HepG2 (cell line): ENCODE measurements around the gene TSPYL4. TPM values are rescaled to one million over a fixed set of nuclear protein-coding genes. Genes with fewer than 3 reads are reported as not detected.

ENCODE experiments used
- ATAC-seq: fragments of 200-7000 bp; cut with Tn5 transposase; 3 replicates; pipeline ENCODE4 v1.9.1; 2020; ENCODE audit warnings: mild to moderate bottlenecking, moderate library complexity
- BruUV-seq: library from RNA; stranded (reverse); fragments of 400-500 nt; replicated peaks from 2 replicates; lab custom pipeline; 2021; lab: Mats Ljungman, UMichigan
- CTCF ChIA-PET: fragments of 300-600 bp; formaldehyde crosslinking; extraction: SDS; loops from one replicate; lab custom pipeline; 2021; ENCODE audit warnings: low total read pairs, inconsistent platforms, low intra/inter-chr PET ratio; lab: Yijun Ruan, JAX
- POLR2A ChIA-PET: fragments of 350-600 bp; sonication (Branson Sonifier 250); formaldehyde crosslinking; loops from one replicate; lab custom pipeline; 2020; ENCODE audit warnings: antibody characterized with exemption, inconsistent platforms; lab: Yijun Ruan, JAX
- DNase-seq: peaks from one replicate; pipeline ENCODE4 v3.0.0-alpha.2; 2015; ENCODE audit warnings: low spot score
- FAIRE-seq: peaks from 3 replicates; lab custom pipeline; 2011; peaks lifted over from hg19 to GRCh38; lab: Jason Lieb, UNC
- H2AFZ ChIP-seq: one replicate; pipeline ENCODE4 v1.6.1; 2011; ENCODE audit warnings: low read length, inconsistent platforms
- H3K27ac ChIP-seq: fragments of 300-600 bp; 3 replicates; pipeline ENCODE4 v1.8.0; 2011; ENCODE audit warnings: mixed run types, mild to moderate bottlenecking, mixed read lengths, low read length, inconsistent platforms; ENCODE audit not compliant: insufficient read depth; ENCODE audit errors: extremely low read length
- H3K27me3 ChIP-seq, 2 experiments: fragments of 200-600 bp in 1 of 2; 2 replicates in 1 of 2; 3 replicates in 1 of 2; pipeline versions ENCODE4 v1.6.0 to v1.8.0; 2011; ENCODE audit warnings: low read length in 2 of 2, mild to moderate bottlenecking in 2 of 2, moderate library complexity in 2 of 2, inconsistent platforms in 1 of 2; ENCODE audit not compliant: insufficient read depth in 2 of 2, control insufficient read depth in 1 of 2
- H3K36me3 ChIP-seq, 2 experiments: fragments of 200-600 bp in 1 of 2; replicated peaks in 1 of 2; 2 replicates in 1 of 2; 3 replicates in 1 of 2; pipeline versions ENCODE4 v1.5.1 to v1.8.0; 2011; ENCODE audit warnings: low read length in 2 of 2, inconsistent platforms in 1 of 2; ENCODE audit not compliant: insufficient read depth in 2 of 2, control insufficient read depth in 1 of 2
- H3K4me1 ChIP-seq: 2 replicates; pipeline ENCODE4 v1.5.1; 2012; ENCODE audit warnings: low read length, inconsistent platforms; ENCODE audit not compliant: insufficient read depth
- H3K4me2 ChIP-seq: 2 replicates; pipeline ENCODE4 v1.6.0; 2011; ENCODE audit warnings: low read depth, low read length, inconsistent platforms
- H3K4me3 ChIP-seq, 3 experiments: fragments of 200-600 bp in 1 of 3; sonication (generic), shearing (Covaris generic) in 1 of 3; replicated peaks in 1 of 3; 2 replicates each; pipeline ENCODE4 v1.5.1; 2011 to 2016; ENCODE audit warnings: low read length in 3 of 3, inconsistent platforms in 2 of 3, low read depth in 2 of 3, mild to moderate bottlenecking in 2 of 3, control low read depth in 1 of 3, mixed read lengths in 1 of 3; ENCODE audit not compliant: insufficient read depth in 1 of 3
- H3K79me2 ChIP-seq: one replicate; pipeline ENCODE4 v1.6.1; 2011; ENCODE audit warnings: low read length, inconsistent platforms; ENCODE audit not compliant: insufficient read depth
- H3K9ac ChIP-seq: 2 replicates; pipeline ENCODE4 v1.6.0; 2011; ENCODE audit warnings: mild to moderate bottlenecking, low read depth, low read length, inconsistent platforms; ENCODE audit not compliant: insufficient read depth
- H3K9me3 ChIP-seq: 2 replicates; pipeline ENCODE4 v1.5.1; 2012; ENCODE audit warnings: mild to moderate bottlenecking, low read length
- H4K20me1 ChIP-seq: 2 replicates; pipeline ENCODE4 v1.6.0; 2011; ENCODE audit warnings: inconsistent platforms, mild to moderate bottlenecking, low read length, moderate library complexity; ENCODE audit not compliant: insufficient read depth
- BCL6 ChIP-seq: IDR thresholded peaks from 2 replicates; pipeline ENCODE4 v1.6.1; 2016; ENCODE audit warnings: missing genetic modification reagents, missing compliant biosample characterization
- CEBPG ChIP-seq: IDR thresholded peaks from 2 replicates; pipeline ENCODE4 v1.6.1; 2016
- CREB1 ChIP-seq, 2 experiments: fragments of 450-650 bp in 1 of 2; IDR thresholded peaks; 2 replicates each; pipeline ENCODE4 v1.6.1; 2016 to 2017; ENCODE audit warnings: control low read depth in 1 of 2, mild to moderate bottlenecking in 1 of 2, missing compliant biosample characterization in 1 of 2, missing genetic modification characterization in 1 of 2
- EHMT2 ChIP-seq: fragments of 200-600 bp; sonication (generic); IDR thresholded peaks from 2 replicates; pipeline ENCODE4 v1.7.0; 2017; ENCODE audit warnings: antibody characterized with exemption, low read depth, low read length, borderline replicate concordance
- FOXA1 ChIP-seq, 2 experiments: fragments of 450-650 bp in 1 of 2; sonication (generic) in 1 of 2; formaldehyde crosslinking in 1 of 2; IDR thresholded peaks; 2 replicates each; pipeline versions ENCODE4 v1.4.0 to v1.6.1; 2016 to 2020; ENCODE audit warnings: missing genetic modification reagents in 1 of 2
- FOXA3 ChIP-seq: IDR thresholded peaks from 2 replicates; pipeline ENCODE4 v1.6.1; 2016; ENCODE audit warnings: missing genetic modification reagents, missing compliant biosample characterization
- GATAD2A ChIP-seq: IDR thresholded peaks from 2 replicates; pipeline ENCODE4 v1.6.1; 2016
- GTF2F1 ChIP-seq: fragments of 150-350 bp; IDR thresholded peaks from 2 replicates; pipeline ENCODE4 v1.6.1; 2014; ENCODE audit warnings: low read length
- HMG20A ChIP-seq: IDR thresholded peaks from 2 replicates; pipeline ENCODE4 v1.6.1; 2016; ENCODE audit warnings: borderline replicate concordance
- HOMEZ ChIP-seq: IDR thresholded peaks from 2 replicates; pipeline ENCODE4 v1.6.1; 2016; ENCODE audit warnings: low read depth
- KDM6A ChIP-seq: IDR thresholded peaks from 2 replicates; pipeline ENCODE4 v1.6.1; 2016; ENCODE audit warnings: low read depth
- MIER2 ChIP-seq: IDR thresholded peaks from 2 replicates; pipeline ENCODE4 v1.6.1; 2016; ENCODE audit warnings: missing biosample characterization, missing genetic modification reagents
- PHF20 ChIP-seq: sonication (generic); formaldehyde crosslinking; IDR thresholded peaks from 2 replicates; pipeline ENCODE4 v1.5.0; 2020; ENCODE audit warnings: mild to moderate bottlenecking, missing genetic modification reagents
- POGZ ChIP-seq: sonication (generic); formaldehyde crosslinking; IDR thresholded peaks from 2 replicates; pipeline ENCODE4 v1.4.0; 2020; ENCODE audit warnings: mild to moderate bottlenecking, missing genetic modification reagents
- SAP130 ChIP-seq: IDR thresholded peaks from 2 replicates; pipeline ENCODE4 v1.6.1; 2016; ENCODE audit warnings: low read depth
- SMARCC2 ChIP-seq: fragments of 450-650 bp; IDR thresholded peaks from 2 replicates; pipeline ENCODE4 v1.6.1; 2017; ENCODE audit warnings: antibody characterized with exemption, mild to moderate bottlenecking
- SMYD3 ChIP-seq: sonication (generic); formaldehyde crosslinking; IDR thresholded peaks from 2 replicates; pipeline ENCODE4 v1.8.1; 2023; ENCODE audit warnings: mild to moderate bottlenecking, missing genetic modification reagents
- SOX13 ChIP-seq, 3 experiments: fragments of 450-650 bp in 1 of 3; sonication (generic) in 1 of 3; formaldehyde crosslinking in 1 of 3; IDR thresholded peaks in 2 of 3; conservative IDR thresholded peaks in 1 of 3; 2 replicates each; pipeline versions ENCODE4 v1.5.0 to v1.6.1; 2016 to 2020; ENCODE audit warnings: antibody characterized with exemption in 1 of 3, mild to moderate bottlenecking in 1 of 3, missing compliant biosample characterization in 1 of 3, missing genetic modification reagents in 1 of 3, moderate library complexity in 1 of 3
- SOX5 ChIP-seq: IDR thresholded peaks from 2 replicates; pipeline ENCODE4 v1.6.1; 2016; ENCODE audit warnings: borderline replicate concordance
- TARDBP ChIP-seq: sonication (generic); formaldehyde crosslinking; IDR thresholded peaks from 2 replicates; pipeline ENCODE4 v1.8.0; 2022; ENCODE audit warnings: mild to moderate bottlenecking, missing genetic modification reagents
- ZBTB34 ChIP-seq: sonication (generic); formaldehyde crosslinking; IDR thresholded peaks from 2 replicates; pipeline ENCODE4 v1.8.0; 2022; ENCODE audit warnings: mild to moderate bottlenecking, missing genetic modification reagents
- ZMYM4 ChIP-seq: sonication (generic); formaldehyde crosslinking; IDR thresholded peaks from 2 replicates; pipeline ENCODE4 v1.8.1; 2023; ENCODE audit warnings: mild to moderate bottlenecking, missing genetic modification reagents
- ZNF317 ChIP-seq: sonication (generic); formaldehyde crosslinking; IDR thresholded peaks from 2 replicates; pipeline ENCODE4 v1.5.0; 2020; ENCODE audit warnings: mild to moderate bottlenecking, missing genetic modification reagents
- ZNF446 ChIP-seq: sonication (generic); formaldehyde crosslinking; IDR thresholded peaks from 2 replicates; pipeline ENCODE4 v1.5.0; 2020; ENCODE audit warnings: mild to moderate bottlenecking, missing genetic modification reagents
- ZNF614 ChIP-seq: IDR thresholded peaks from 2 replicates; pipeline ENCODE4 v1.6.1; 2018; ENCODE audit warnings: missing biosample characterization, missing genetic modification reagents, inconsistent platforms, borderline replicate concordance
- in situ Hi-C: cut with HindIII; loops from 2 replicates; pipeline ENCODE4 v1.10.0; 2017; ENCODE audit warnings: low pct_unique_long_range_greater_than_20kb; ENCODE audit not compliant: extremely low pct_ligation_motif_present
- intact Hi-C: fragments of 100-400 bp; cut with micrococcal nuclease; formaldehyde crosslinking; loops from one replicate; pipeline ENCODE4 v1.10.0; 2022; ENCODE audit not compliant: unreplicated experiment
- polyA plus RNA-seq, 8 experiments: library from polyadenylated mRNA; depleted of rRNA in 3 of 8; stranded (reverse) in 7 of 8; unstranded in 1 of 8; fragments of >200 nt; fragmentation: Illumina TruSeq in 4 of 8; extraction: Trizol in 4 of 8; gene quantifications; 2 replicates each; pipeline versions ENCODE4 v1.2.1 to v1.2.3, GENCODE V29; 2011 to 2016; ENCODE audit warnings: low read depth in 4 of 8, missing spikeins in 1 of 8, mixed read lengths in 1 of 8; ENCODE audit not compliant: insufficient read depth in 1 of 8
- total RNA-seq, 5 experiments: library from RNA; depleted of rRNA; stranded (reverse); fragments of >200 nt; fragmentation: Illumina TruSeq; extraction: Trizol; gene quantifications; 2 replicates each; pipeline ENCODE4 v1.2.3, GENCODE V29; 2016; ENCODE audit warnings: low read depth in 1 of 5

Gene TSPYL4
- total and polyA plus RNA-seq, 2 of the 13 experiments (the other 11 are each of a cell fraction or from before 2014, with no cell fraction given) = 18.0 to 19.7 TPM

GRCh38 chr6:116247285-116247684 is 6.6 kb downstream of the TSPYL4 start:
- no TSS peak for BruUV-seq
- in situ Hi-C loops (no loop called here), intact Hi-C loops (loop anchor here (2.0 kb wide), 1 partner anchor 28 kb away; no protein-coding TSS in a partner anchor)
- no peak overlapping the region for H2AFZ ChIP-seq
- ATAC-seq = peak; percentile 94
- no peak overlapping the region; the same call in 1 of the 2 replicates for H3K9ac ChIP-seq
- no peaks in the 10 kb centered on the region for H4K20me1 ChIP-seq
- FAIRE-seq = peak; percentile 40
- peak overlapping the region; percentile 45 for H3K4me2 ChIP-seq
- no peaks in the 10 kb centered on the region for H3K9me3 ChIP-seq
- H3K27ac ChIP-seq = peak overlapping the region; percentile 54
- DNase-seq = peak; percentile 83
- POLR2A ChIA-PET = interaction anchor here (1.0 to 1.5 kb wide), 2 partner anchors 31 to 33 kb away, joined by 3 to 4 read pairs; partner anchors contain the start of gene TSPYL1
- H3K36me3 ChIP-seq = peaks cover 0 to 2% of the 10 kb centered on the region in 2 experiments; a peak in 1 of 5 replicates
- H3K4me3 ChIP-seq = peak overlapping the region in 1 of 3 experiments; percentile 15; a peak in 1 of 6 replicates
- peaks cover 50% of the 10 kb centered on the region for H3K4me1 ChIP-seq
- H3K27me3 ChIP-seq = no peaks in the 10 kb centered on the region
- CTCF ChIA-PET = no interaction called here
- H3K79me2 ChIP-seq = peaks cover 1% of the 10 kb centered on the region
- peak; percentile 84 for TF ChIP-seq CEBPG
- TF ChIP-seq HOMEZ (CRISPR knock-in tag) = 0 out of 2 replicates have a peak, but pooled peaks have one; percentile 65
- TF ChIP-seq SOX13 (IDR thresholded peaks at IDR 0.05) = no peak
- TF ChIP-seq SOX13 (CRISPR knock-in tag; conservative IDR thresholded peaks at IDR 0.05 in 1 of 2, IDR thresholded peaks at IDR 0.05 in 1 of 2) = peak in 1 of 2 experiments; percentile 74; a peak in 2 of 4 replicates
- TF ChIP-seq ZMYM4 (CRISPR knock-in tag) = peak; percentile 80
- TF ChIP-seq SMARCC2 = no peak
- peak; percentile 51; the same call in 1 of the 2 replicates for TF ChIP-seq POGZ (CRISPR knock-in tag)
- TF ChIP-seq BCL6 (CRISPR knock-in tag) = peak; percentile 53
- TF ChIP-seq TARDBP (CRISPR knock-in tag) = peak; percentile 50; the same call in 1 of the 2 replicates
- TF ChIP-seq CREB1 (IDR thresholded peaks at IDR 0.05) = no peak
- 0 out of 2 replicates have a peak, but pooled peaks have one; percentile 3 for TF ChIP-seq CREB1 (CRISPR knock-in tag; IDR thresholded peaks at IDR 0.05)
- TF ChIP-seq ZNF317 (CRISPR knock-in tag) = no peak
- peak; percentile 66; the same call in 1 of the 2 replicates for TF ChIP-seq ZNF614 (CRISPR knock-in tag)
- peak; percentile 49; the same call in 1 of the 2 replicates for TF ChIP-seq SOX5
- no peak for TF ChIP-seq GTF2F1
- TF ChIP-seq FOXA1 (IDR thresholded peaks at IDR 0.05) = no peak
- no peak for TF ChIP-seq FOXA1 (CRISPR knock-in tag; IDR thresholded peaks at IDR 0.05)
- TF ChIP-seq FOXA3 (CRISPR knock-in tag) = peak; percentile 60
- TF ChIP-seq SMYD3 = peak; percentile 38; the same call in 1 of the 2 replicates
- TF ChIP-seq HMG20A (CRISPR knock-in tag) = peak; percentile 59; the same call in 1 of the 2 replicates
- no peak for TF ChIP-seq ZNF446 (CRISPR knock-in tag)
- peak; percentile 52; the same call in 1 of the 2 replicates for TF ChIP-seq SAP130 (CRISPR knock-in tag)
- TF ChIP-seq EHMT2 = 0 out of 2 replicates have a peak, but pooled peaks have one; percentile 9
- peak; percentile 89 for TF ChIP-seq GATAD2A (CRISPR knock-in tag)
- peak; percentile 44; the same call in 1 of the 2 replicates for TF ChIP-seq MIER2 (CRISPR knock-in tag)
- no peak for TF ChIP-seq PHF20
- peak; percentile 37; the same call in 1 of the 2 replicates for TF ChIP-seq KDM6A (CRISPR knock-in tag)
- TF ChIP-seq ZBTB34 = peak; percentile 52; the same call in 1 of the 2 replicates
